ENCODE data around the gene OXER1. TPM values are rescaled to one million over a fixed set of nuclear protein-coding genes. Genes with fewer than 3 reads are reported as not detected.
A peak's percentile ranks its signal among the peaks of the same experiment; 100 is the strongest.

Gene OXER1
- total RNA-seq, 4 donors from 2014 or later, result 0.78 to 1.3 (median 0.98) TPM; not detected in 1

- H3K27ac ChIP-seq, result no peak overlapping the region
- no peak overlapping the region for H3K4me3 ChIP-seq (replicated peaks in 1 of 3)
- peaks cover 12 to 17% of the 10 kb centered on the region in 2 donors for H3K4me1 ChIP-seq
- H3K36me3 ChIP-seq, result no peaks in the 10 kb centered on the region
- WGBS, 2 donors, result 75 to 76% methylated on average over 7 of the region's 10 CpGs
- no peaks in the 10 kb centered on the region for H3K9me3 ChIP-seq
- DNase-seq, result no peak
- intact Hi-C loops (cut with DNase I), result no loop called here
- no peak for TF ChIP-seq CTCF (IDR thresholded peaks at IDR 0.05)
- no peaks in the 10 kb centered on the region for H3K27me3 ChIP-seq
Measured at GRCh38 chr2:42756150-42756775, 7.7 kb downstream of the OXER1 start.

DNA sequence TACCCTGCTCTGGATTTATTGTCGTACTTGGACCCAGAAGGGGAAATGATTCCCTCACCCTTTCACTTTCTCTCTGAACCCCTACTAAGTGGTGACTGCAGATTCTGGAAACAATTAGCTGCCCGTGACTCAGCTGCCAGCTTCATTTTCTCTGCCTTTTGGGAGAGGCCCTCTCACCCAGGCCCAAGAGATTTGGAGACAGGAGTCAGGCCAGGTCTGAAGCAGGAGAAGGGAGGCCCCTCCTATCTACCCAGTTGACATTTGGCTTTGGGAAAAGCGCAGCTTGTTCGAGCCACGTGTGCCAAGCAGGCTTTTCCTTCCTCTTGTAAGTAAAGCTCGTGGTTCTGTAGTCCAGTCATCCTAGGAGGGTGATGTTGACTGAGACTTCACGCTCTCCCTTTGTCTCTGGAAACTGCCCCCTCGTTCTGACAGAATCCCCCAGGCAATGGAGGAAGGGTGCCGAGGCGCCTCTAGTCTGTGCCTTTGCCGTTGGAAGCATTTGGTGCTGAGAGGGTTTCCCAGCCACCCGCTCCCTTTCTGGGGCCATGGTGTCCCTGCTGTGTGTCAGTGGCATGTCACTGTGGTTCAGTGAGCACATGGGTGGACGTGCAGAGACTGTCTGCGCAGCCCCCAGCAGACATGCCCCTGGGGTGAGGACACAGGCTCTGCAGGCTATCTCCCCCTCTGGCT, 8.6 kb downstream of the OXER1 start:
- WGBS, 2 donors, result 80 to 89% methylated on average over 14 of the region's 14 CpGs
- Histone ChIP-seq H3K4me3 (replicated peaks in 1 of 3) (no peak overlapping the region), H3K4me1 (peaks cover 12 to 17% of the 10 kb centered on the region in 2 donors), H3K27me3 (no peaks in the 10 kb centered on the region), H3K9me3 (no peaks in the 10 kb centered on the region), H3K36me3 (no peaks in the 10 kb centered on the region), H3K27ac (peak overlapping the region in 1 of 3 donors; percentile 87)
- TF ChIP-seq CTCF (IDR thresholded peaks at IDR 0.05) (no peak), POLR2A (IDR thresholded peaks at IDR 0.05) (no peak)
- intact Hi-C loops (cut with DNase I), result no loop called here
- no peak for DNase-seq

DNA sequence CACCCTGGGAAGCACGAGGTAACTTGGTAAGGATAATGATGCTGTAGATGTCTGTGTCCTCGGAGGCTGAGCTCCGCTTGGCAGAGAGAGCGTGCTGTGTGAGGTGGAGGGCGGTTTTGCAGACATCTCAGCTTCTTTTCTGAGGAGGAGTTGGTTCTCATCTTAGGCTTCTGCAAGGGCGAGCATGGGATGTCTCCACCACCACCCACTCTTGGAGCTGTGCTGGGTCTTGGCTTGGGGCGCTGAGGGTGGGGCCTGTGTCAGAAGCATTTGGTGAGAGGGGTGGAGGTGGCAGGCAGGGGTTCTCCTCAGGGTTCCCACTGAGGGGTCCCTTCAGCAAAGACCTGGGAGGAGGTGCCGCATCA, 9.2 kb downstream of the OXER1 start:
- Histone ChIP-seq H3K4me1 (peaks cover 12 to 17% of the 10 kb centered on the region in 2 donors), H3K27ac (peak overlapping the region; percentile 42 to 87 (median 71)), H3K9me3 (no peaks in the 10 kb centered on the region), H3K36me3 (no peaks in the 10 kb centered on the region), H3K4me3 (replicated peaks in 1 of 3) (no peak overlapping the region), H3K27me3 (no peaks in the 10 kb centered on the region)
- TF ChIP-seq POLR2A (IDR thresholded peaks at IDR 0.05) (no peak), CTCF (IDR thresholded peaks at IDR 0.05) (no peak)
- DNase-seq, result no peak
- 85 to 86% methylated on average over 8 of the region's 8 CpGs for WGBS, 2 donors
- intact Hi-C loops (cut with DNase I), result no loop called here

DNA sequence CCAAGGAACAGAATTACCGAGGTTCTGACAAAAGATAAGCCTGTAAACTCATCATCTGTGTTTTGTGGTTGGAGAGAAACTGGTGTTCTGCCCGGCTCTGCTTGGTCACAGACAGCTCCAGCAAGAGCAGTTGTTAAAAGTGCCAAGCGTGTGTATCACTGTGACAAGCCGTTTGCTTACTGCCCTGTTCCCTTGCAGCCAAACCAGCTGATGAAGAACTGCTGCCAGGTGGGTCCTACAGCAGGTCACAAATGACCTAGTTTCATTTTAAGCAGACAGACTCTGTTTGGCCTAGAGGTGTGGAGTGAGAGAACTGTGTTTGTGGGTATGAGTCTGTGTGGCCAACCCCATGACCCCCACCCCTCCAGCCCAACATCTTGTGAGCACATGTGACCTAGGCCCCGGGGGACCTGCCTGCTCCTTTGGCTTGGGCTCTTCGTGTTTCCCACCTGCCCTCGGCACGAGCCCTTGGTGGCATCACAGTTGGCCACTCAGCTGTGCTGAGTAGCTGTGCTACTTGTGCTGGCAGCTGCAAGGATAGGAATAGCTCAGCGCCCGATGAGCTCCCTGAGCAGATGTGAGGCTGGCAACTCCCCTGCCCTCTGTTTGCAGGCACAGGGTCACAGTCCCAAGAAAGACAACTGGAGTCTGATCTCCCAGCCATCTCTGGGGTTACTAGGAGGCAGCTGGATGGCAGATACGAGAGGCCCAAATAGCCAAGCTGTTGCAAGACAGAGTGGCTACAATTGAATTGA, 9.7 kb downstream of the OXER1 start:
- intact Hi-C loops (cut with DNase I), result no loop called here
- Histone ChIP-seq H3K4me1 (peaks cover 12 to 17% of the 10 kb centered on the region in 2 donors), H3K27me3 (no peaks in the 10 kb centered on the region), H3K9me3 (no peaks in the 10 kb centered on the region), H3K36me3 (no peaks in the 10 kb centered on the region), H3K27ac (peak overlapping the region; percentile 42 to 87 (median 71)), H3K4me3 (replicated peaks in 1 of 3) (no peak overlapping the region)
- DNase-seq, result peak; percentile 89 to 90
- no peak for TF ChIP-seq CTCF (IDR thresholded peaks at IDR 0.05)
- peak in 1 of 2 donors; percentile 20 for TF ChIP-seq POLR2A (IDR thresholded peaks at IDR 0.05)
- 32 to 50% methylated on average over 9 to 11 of the region's 11 CpGs for WGBS, 2 donors

Measured in thyroid gland (tissue), 4 donors.